Bronchial epithelial cell (primary cell): ENCODE results near the gene GAMT. TPM values are rescaled to one million over a fixed set of nuclear protein-coding genes. Genes with fewer than 3 reads are reported as not detected.

Source experiments
- DNase-seq: peaks from one replicate; pipeline ENCODE4 v3.0.0-alpha.2; 2010; ENCODE audit warnings: low read depth
- FAIRE-seq: peaks from 2 replicates; lab custom pipeline; 2011; peaks lifted over from hg19 to GRCh38; lab: Jason Lieb, UNC
- H3K27me3 ChIP-seq: 2 replicates; pipeline ENCODE4 v1.5.1; 2011; ENCODE audit warnings: low read length; ENCODE audit not compliant: control insufficient read depth, insufficient read depth
- H3K36me3 ChIP-seq: 2 replicates; pipeline ENCODE4 v1.5.1; 2011; ENCODE audit warnings: low read length; ENCODE audit not compliant: control insufficient read depth, insufficient read depth
- H3K4me3 ChIP-seq: 2 replicates; pipeline ENCODE4 v1.5.1; 2011; ENCODE audit warnings: mild to moderate bottlenecking, low read depth, low read length, control low read depth
- total RNA-seq: library from RNA; depleted of rRNA; stranded (reverse); fragments of >200 nt; gene quantifications from 2 replicates; pipeline ENCODE4 v1.2.1, GENCODE V29; 2014
- TF ChIP-seq, protein P1 (sequence below): IDR thresholded peaks from 2 replicates; pipeline ENCODE4 v1.5.1; 2011; ENCODE audit warnings: mild to moderate bottlenecking, moderate library complexity, low read length, control low read depth, inconsistent platforms; ENCODE audit not compliant: insufficient read depth, severe bottlenecking

Gene GAMT
- total RNA-seq, 1 donor from 2014 or later: 6.8 TPM

DNA sequence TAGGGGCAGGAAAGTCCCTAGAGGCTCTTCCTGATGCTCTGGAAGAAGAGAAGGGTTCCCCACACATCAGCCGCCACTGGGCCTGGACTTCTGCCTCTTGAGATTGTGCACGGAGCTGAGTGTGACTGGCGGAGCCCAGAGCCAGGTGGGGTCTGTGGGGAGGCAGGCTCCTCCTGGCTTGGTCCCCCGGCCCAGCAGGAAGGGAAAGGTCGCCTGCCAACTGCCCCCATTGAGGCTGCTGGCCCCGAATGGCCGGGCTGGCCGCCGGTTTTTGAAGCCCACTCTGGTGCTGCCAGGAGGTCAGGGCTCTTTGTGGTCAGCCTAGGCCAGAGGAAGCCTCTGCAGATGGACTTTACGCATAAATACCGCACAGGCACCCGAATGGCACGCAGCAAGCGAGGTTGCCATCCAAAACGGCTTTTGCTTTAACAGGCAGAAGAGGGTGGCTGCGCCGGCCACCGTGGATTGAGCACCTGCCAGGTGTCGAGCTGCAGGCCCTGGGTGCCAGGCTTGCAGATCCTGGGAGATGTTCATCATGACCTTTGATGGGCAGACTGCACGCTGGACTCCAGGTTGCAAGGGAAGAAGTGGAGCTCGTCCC lies 11.1 kb upstream of the GAMT start:
- FAIRE-seq (no peak), DNase-seq (no peak)
- TF ChIP-seq, protein P1, sequence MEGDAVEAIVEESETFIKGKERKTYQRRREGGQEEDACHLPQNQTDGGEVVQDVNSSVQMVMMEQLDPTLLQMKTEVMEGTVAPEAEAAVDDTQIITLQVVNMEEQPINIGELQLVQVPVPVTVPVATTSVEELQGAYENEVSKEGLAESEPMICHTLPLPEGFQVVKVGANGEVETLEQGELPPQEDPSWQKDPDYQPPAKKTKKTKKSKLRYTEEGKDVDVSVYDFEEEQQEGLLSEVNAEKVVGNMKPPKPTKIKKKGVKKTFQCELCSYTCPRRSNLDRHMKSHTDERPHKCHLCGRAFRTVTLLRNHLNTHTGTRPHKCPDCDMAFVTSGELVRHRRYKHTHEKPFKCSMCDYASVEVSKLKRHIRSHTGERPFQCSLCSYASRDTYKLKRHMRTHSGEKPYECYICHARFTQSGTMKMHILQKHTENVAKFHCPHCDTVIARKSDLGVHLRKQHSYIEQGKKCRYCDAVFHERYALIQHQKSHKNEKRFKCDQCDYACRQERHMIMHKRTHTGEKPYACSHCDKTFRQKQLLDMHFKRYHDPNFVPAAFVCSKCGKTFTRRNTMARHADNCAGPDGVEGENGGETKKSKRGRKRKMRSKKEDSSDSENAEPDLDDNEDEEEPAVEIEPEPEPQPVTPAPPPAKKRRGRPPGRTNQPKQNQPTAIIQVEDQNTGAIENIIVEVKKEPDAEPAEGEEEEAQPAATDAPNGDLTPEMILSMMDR: no peak
- H3K36me3 ChIP-seq: peaks cover 24% of the 10 kb centered on the region
- no peak overlapping the region for H3K4me3 ChIP-seq
- no peaks in the 10 kb centered on the region for H3K27me3 ChIP-seq

DNA sequence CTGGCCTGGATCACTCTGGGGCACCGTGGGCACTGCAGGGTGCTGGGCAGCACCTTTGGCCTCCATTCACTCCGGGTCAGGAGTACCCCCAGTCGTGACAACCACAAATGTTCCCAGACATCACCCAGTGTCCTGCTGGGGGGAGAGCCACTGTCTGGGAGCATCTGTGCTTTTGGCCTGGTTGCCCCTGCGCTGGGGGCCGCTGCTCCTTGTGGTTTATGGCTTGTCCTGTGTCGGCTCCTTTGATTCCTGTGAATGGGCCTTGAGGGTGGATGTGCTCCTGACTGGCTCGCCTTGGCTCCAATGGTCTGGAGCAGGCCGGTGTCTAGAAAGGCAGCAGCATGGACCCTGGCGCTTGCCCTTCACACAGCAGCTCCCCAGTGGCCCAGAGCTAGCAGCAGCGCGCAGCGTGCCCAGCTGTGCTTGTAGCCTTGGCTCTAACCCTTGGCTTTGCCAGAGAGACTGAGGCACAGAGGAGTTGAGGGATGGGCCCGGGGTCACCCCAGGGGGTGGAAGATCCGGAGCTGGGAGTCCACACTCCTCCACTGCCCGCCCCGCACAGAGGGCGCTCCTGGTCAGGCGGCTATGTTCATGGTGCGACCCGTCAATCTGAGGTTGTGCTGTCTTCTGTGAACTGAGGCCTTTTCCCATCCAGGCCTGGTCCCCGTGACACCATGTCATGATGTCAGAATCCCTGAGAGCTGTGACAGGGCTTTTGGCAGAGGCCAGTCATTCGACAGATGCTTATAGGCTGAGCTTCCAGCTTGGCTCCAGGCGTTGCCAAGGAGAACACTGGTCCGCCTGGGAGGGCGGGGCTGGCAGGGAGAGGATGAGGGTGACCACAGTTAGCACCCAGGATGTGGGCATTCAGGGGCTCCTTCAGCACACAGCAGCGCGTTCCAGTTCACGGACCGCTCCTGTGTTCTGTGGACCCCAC lies 10.2 kb upstream of the GAMT start:
- FAIRE-seq (peak; percentile 76), DNase-seq (no peak)
- TF ChIP-seq, protein P1: no peak
- H3K4me3 ChIP-seq: no peak overlapping the region
- H3K27me3 ChIP-seq: no peaks in the 10 kb centered on the region
- peaks cover 20% of the 10 kb centered on the region for H3K36me3 ChIP-seq

DNA sequence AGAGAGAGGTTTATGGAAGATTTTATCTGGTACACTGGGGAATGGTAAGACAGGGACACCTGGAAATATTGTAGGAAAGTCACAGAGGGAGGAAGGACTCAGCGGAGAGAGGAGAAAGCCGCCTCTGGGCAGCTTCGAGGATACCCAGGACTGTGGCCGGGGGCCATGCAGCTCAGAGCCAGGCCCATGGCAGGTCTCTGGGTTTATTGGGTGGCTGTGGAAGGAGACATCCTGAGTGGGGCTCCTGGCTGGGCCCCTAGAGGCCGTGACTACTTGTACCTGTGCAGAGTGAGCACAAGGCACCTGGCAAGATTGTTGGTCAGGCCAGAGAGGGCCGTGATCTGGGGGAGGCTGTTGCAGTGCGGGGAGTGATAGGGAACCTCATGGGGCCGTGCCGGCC lies 9.4 kb upstream of the GAMT start:
- FAIRE-seq: no peak
- Histone ChIP-seq H3K36me3 (peaks cover 20% of the 10 kb centered on the region), H3K4me3 (no peak overlapping the region)

DNA sequence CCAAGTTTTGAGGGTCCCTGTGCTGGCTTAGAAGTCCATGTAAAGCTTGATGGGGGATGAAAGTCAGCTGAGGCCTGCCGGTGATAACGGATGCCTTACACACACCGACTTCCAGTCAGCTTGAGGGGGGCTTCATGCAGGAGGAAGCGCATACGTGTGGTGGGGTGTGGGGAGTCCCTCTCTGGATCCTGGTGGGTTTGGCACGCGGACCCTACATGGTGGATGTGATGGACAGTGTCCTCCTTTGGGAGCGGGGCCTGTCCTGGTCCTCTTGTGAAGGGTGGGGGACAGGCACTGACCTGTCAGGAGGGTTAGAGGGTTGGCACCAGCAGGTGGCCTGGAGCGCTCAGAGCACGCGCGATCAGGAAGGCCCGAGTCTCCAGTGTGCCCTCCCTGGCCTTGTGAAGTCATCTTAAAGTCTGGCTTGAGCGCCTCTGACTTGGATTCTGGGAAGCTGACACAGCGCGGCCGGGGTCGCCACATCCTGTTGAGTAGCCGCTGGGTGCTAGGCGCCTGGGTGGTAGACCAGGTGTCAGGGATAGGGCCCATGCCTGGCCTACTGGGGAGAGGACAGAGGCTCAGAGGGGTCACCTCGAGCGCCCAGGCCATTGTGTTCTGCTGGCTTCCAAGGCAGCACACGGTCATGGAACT lies 8.9 kb upstream of the GAMT start:
- Histone ChIP-seq H3K27me3 (no peaks in the 10 kb centered on the region), H3K36me3 (peaks cover 20% of the 10 kb centered on the region), H3K4me3 (no peak overlapping the region)
- FAIRE-seq (no peak), DNase-seq (no peak)
- TF ChIP-seq, protein P1: no peak

More for the DNA sequence above, 9.4 kb upstream of the GAMT start:
- TF ChIP-seq, protein P1: no peak
- no peak for DNase-seq
- H3K27me3 ChIP-seq: no peaks in the 10 kb centered on the region

DNA sequence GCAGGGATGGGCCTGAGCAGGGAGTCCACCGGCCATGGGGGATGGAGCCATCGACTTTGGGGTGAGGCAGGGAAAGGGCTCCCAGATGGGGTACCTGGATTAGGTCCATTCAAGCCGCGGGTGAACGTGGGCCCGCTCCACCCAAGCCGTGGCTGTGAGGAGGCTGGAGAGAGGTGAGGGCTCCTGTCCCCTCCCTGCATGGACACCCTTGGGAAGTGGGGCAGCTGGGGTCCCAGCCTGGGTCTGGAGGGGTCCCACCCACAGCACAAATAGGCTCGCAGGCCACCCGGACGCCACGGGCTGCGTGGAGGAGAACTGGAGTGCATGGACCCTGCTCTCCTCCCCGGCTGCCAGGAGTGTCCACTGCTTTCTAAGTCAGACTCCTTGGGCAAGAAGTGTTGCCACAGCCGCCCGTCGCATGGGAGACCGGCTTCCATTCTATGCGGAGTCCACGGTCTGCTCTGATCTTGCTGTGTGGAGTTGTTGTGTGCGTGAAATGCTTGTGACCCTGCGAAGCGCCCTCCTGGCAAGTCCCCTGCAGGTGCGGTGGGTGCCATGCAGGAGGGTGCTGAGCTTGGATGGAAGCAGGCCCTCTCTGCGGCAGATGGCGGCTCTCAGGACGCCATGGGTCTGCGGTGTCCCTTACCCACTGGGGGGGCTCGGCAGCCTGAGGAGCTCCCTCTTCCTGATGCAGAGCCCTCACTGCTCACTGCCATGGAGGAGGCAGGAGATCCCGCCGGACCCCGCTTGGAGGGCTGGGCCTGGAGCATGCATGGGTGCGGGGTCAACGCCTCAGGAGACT lies 8.1 kb upstream of the GAMT start:
- FAIRE-seq (no peak), DNase-seq (no peak)
- TF ChIP-seq, protein P1: no peak
- H3K27me3 ChIP-seq: no peaks in the 10 kb centered on the region
- H3K36me3 ChIP-seq: peaks cover 20% of the 10 kb centered on the region
- H3K4me3 ChIP-seq: peak overlapping the region; percentile 88
